HepG2 (cell line): Measurements from ENCODE around the gene GALNT1. TPM values are rescaled to one million over a fixed set of nuclear protein-coding genes. Genes with fewer than 3 reads are reported as not detected.

Source experiments
- ATAC-seq: fragments of 200-7000 bp; cut with Tn5 transposase; 3 replicates; pipeline ENCODE4 v1.9.1; 2020; ENCODE audit warnings: mild to moderate bottlenecking, moderate library complexity
- BruUV-seq: library from RNA; stranded (reverse); fragments of 400-500 nt; replicated peaks from 2 replicates; lab custom pipeline; 2021; lab: Mats Ljungman, UMichigan
- CTCF ChIA-PET: fragments of 300-600 bp; formaldehyde crosslinking; extraction: SDS; loops from one replicate; lab custom pipeline; 2021; ENCODE audit warnings: low total read pairs, inconsistent platforms, low intra/inter-chr PET ratio; lab: Yijun Ruan, JAX
- POLR2A ChIA-PET: fragments of 350-600 bp; sonication (Branson Sonifier 250); formaldehyde crosslinking; loops from one replicate; lab custom pipeline; 2020; ENCODE audit warnings: antibody characterized with exemption, inconsistent platforms; lab: Yijun Ruan, JAX
- DNase-seq: peaks from one replicate; pipeline ENCODE4 v3.0.0-alpha.2; 2015; ENCODE audit warnings: low spot score
- FAIRE-seq: peaks from 3 replicates; lab custom pipeline; 2011; peaks lifted over from hg19 to GRCh38; lab: Jason Lieb, UNC
- H2AFZ ChIP-seq: one replicate; pipeline ENCODE4 v1.6.1; 2011; ENCODE audit warnings: low read length, inconsistent platforms
- H3K27ac ChIP-seq: fragments of 300-600 bp; 3 replicates; pipeline ENCODE4 v1.8.0; 2011; ENCODE audit warnings: mixed run types, mild to moderate bottlenecking, mixed read lengths, low read length, inconsistent platforms; ENCODE audit not compliant: insufficient read depth; ENCODE audit errors: extremely low read length
- H3K27me3 ChIP-seq, 2 experiments: fragments of 200-600 bp in 1 of 2; 2 replicates in 1 of 2; 3 replicates in 1 of 2; pipeline versions ENCODE4 v1.6.0 to v1.8.0; 2011; ENCODE audit warnings: low read length in 2 of 2, mild to moderate bottlenecking in 2 of 2, moderate library complexity in 2 of 2, inconsistent platforms in 1 of 2; ENCODE audit not compliant: insufficient read depth in 2 of 2, control insufficient read depth in 1 of 2
- H3K36me3 ChIP-seq, 2 experiments: fragments of 200-600 bp in 1 of 2; replicated peaks in 1 of 2; 2 replicates in 1 of 2; 3 replicates in 1 of 2; pipeline versions ENCODE4 v1.5.1 to v1.8.0; 2011; ENCODE audit warnings: low read length in 2 of 2, inconsistent platforms in 1 of 2; ENCODE audit not compliant: insufficient read depth in 2 of 2, control insufficient read depth in 1 of 2
- H3K4me1 ChIP-seq: 2 replicates; pipeline ENCODE4 v1.5.1; 2012; ENCODE audit warnings: low read length, inconsistent platforms; ENCODE audit not compliant: insufficient read depth
- H3K4me2 ChIP-seq: 2 replicates; pipeline ENCODE4 v1.6.0; 2011; ENCODE audit warnings: low read depth, low read length, inconsistent platforms
- H3K4me3 ChIP-seq, 3 experiments: fragments of 200-600 bp in 1 of 3; sonication (generic), shearing (Covaris generic) in 1 of 3; replicated peaks in 1 of 3; 2 replicates each; pipeline ENCODE4 v1.5.1; 2011 to 2016; ENCODE audit warnings: low read length in 3 of 3, inconsistent platforms in 2 of 3, low read depth in 2 of 3, mild to moderate bottlenecking in 2 of 3, control low read depth in 1 of 3, mixed read lengths in 1 of 3; ENCODE audit not compliant: insufficient read depth in 1 of 3
- H3K79me2 ChIP-seq: one replicate; pipeline ENCODE4 v1.6.1; 2011; ENCODE audit warnings: low read length, inconsistent platforms; ENCODE audit not compliant: insufficient read depth
- H3K9ac ChIP-seq: 2 replicates; pipeline ENCODE4 v1.6.0; 2011; ENCODE audit warnings: mild to moderate bottlenecking, low read depth, low read length, inconsistent platforms; ENCODE audit not compliant: insufficient read depth
- H3K9me3 ChIP-seq: 2 replicates; pipeline ENCODE4 v1.5.1; 2012; ENCODE audit warnings: mild to moderate bottlenecking, low read length
- H4K20me1 ChIP-seq: 2 replicates; pipeline ENCODE4 v1.6.0; 2011; ENCODE audit warnings: inconsistent platforms, mild to moderate bottlenecking, low read length, moderate library complexity; ENCODE audit not compliant: insufficient read depth
- DZIP1 ChIP-seq: sonication (generic); formaldehyde crosslinking; IDR thresholded peaks from 2 replicates; pipeline ENCODE4 v1.5.0; 2020; ENCODE audit warnings: mild to moderate bottlenecking, missing genetic modification reagents
- GABPA ChIP-seq, 2 experiments: IDR thresholded peaks; 2 replicates each; pipeline ENCODE4 v1.6.1; 2011 to 2016; ENCODE audit warnings: low read depth in 2 of 2, low read length in 1 of 2, missing biosample characterization in 1 of 2, missing genetic modification characterization in 1 of 2
- HNF4G ChIP-seq, 2 experiments: sonication (generic) in 1 of 2; formaldehyde crosslinking in 1 of 2; IDR thresholded peaks; 2 replicates each; pipeline versions ENCODE4 v1.4.0 to v1.6.1; 2011 to 2020; ENCODE audit warnings: borderline replicate concordance in 2 of 2, low read depth in 2 of 2, mild to moderate bottlenecking in 2 of 2, low read length in 1 of 2, missing genetic modification reagents in 1 of 2, moderate library complexity in 1 of 2
- KDM5A ChIP-seq: fragments of 200-600 bp; sonication (generic); IDR thresholded peaks from 2 replicates; pipeline ENCODE4 v1.7.0; 2018; ENCODE audit warnings: antibody characterized with exemption, mild to moderate bottlenecking, low read length, borderline replicate concordance
- MTF2 ChIP-seq: sonication (generic); formaldehyde crosslinking; IDR thresholded peaks from 2 replicates; pipeline ENCODE4 v1.5.0; 2020; ENCODE audit warnings: missing genetic modification reagents, borderline replicate concordance
- TGIF2 ChIP-seq: IDR thresholded peaks from 2 replicates; pipeline ENCODE4 v1.6.1; 2016; ENCODE audit warnings: control low read depth, missing compliant biosample characterization
- TP53 ChIP-seq: sonication (generic); formaldehyde crosslinking; conservative IDR thresholded peaks from 2 replicates; pipeline ENCODE4 v1.4.0; 2020; ENCODE audit warnings: missing genetic modification reagents
- U2AF2 ChIP-seq: fragments of 200-400 bp; formaldehyde crosslinking; IDR thresholded peaks from 2 replicates; pipeline ENCODE4 v1.6.1; 2017; ENCODE audit warnings: low read depth, mild to moderate bottlenecking, low read length
- ZNF75D ChIP-seq: sonication (generic); formaldehyde crosslinking; IDR thresholded peaks from 2 replicates; pipeline ENCODE4 v1.8.1; 2023; ENCODE audit warnings: missing genetic modification reagents, mild to moderate bottlenecking, borderline replicate concordance
- WGBS: methylation state at CpG from one replicate; pipeline ENCODE4 v1.1.6; 2017; ENCODE audit warnings: low lambda C conversion rate; 5-methylcytosine and 5-hydroxymethylcytosine counted together
- in situ Hi-C: cut with HindIII; loops from 2 replicates; pipeline ENCODE4 v1.10.0; 2017; ENCODE audit warnings: low pct_unique_long_range_greater_than_20kb; ENCODE audit not compliant: extremely low pct_ligation_motif_present
- intact Hi-C: fragments of 100-400 bp; cut with micrococcal nuclease; formaldehyde crosslinking; loops from one replicate; pipeline ENCODE4 v1.10.0; 2022; ENCODE audit not compliant: unreplicated experiment
- polyA plus RNA-seq, 8 experiments: library from polyadenylated mRNA; depleted of rRNA in 3 of 8; stranded (reverse) in 7 of 8; unstranded in 1 of 8; fragments of >200 nt; fragmentation: Illumina TruSeq in 4 of 8; extraction: Trizol in 4 of 8; gene quantifications; 2 replicates each; pipeline versions ENCODE4 v1.2.1 to v1.2.3, GENCODE V29; 2011 to 2016; ENCODE audit warnings: low read depth in 4 of 8, missing spikeins in 1 of 8, mixed read lengths in 1 of 8; ENCODE audit not compliant: insufficient read depth in 1 of 8
- total RNA-seq, 5 experiments: library from RNA; depleted of rRNA; stranded (reverse); fragments of >200 nt; fragmentation: Illumina TruSeq; extraction: Trizol; gene quantifications; 2 replicates each; pipeline ENCODE4 v1.2.3, GENCODE V29; 2016; ENCODE audit warnings: low read depth in 1 of 5
- TF ChIP-seq, protein P1 (sequence below): sonication (generic); formaldehyde crosslinking; IDR thresholded peaks from 2 replicates; pipeline ENCODE4 v1.4.0; 2020; ENCODE audit warnings: missing genetic modification reagents, low read depth, mild to moderate bottlenecking, borderline replicate concordance
- TF ChIP-seq, protein P2 (sequence below): sonication (generic); formaldehyde crosslinking; IDR thresholded peaks from 2 replicates; pipeline ENCODE4 v1.8.0; 2022; ENCODE audit warnings: mild to moderate bottlenecking, missing genetic modification reagents
- TF ChIP-seq, protein P3 (sequence below): sonication (generic); formaldehyde crosslinking; IDR thresholded peaks from 2 replicates; pipeline ENCODE4 v1.4.0; 2020; ENCODE audit warnings: missing genetic modification reagents
- TF ChIP-seq, protein P4 (sequence below): IDR thresholded peaks from 2 replicates; pipeline ENCODE4 v1.6.1; 2016; ENCODE audit warnings: low read depth
- TF ChIP-seq, protein P5 (sequence below): IDR thresholded peaks from 2 replicates; pipeline ENCODE4 v1.6.1; 2016; ENCODE audit warnings: control low read depth

GALNT1 gene
- total and polyA plus RNA-seq, 2 of the 13 experiments (the other 11 are each of a cell fraction or from before 2014, with no cell fraction given) = 41.1 to 100 TPM

DNA sequence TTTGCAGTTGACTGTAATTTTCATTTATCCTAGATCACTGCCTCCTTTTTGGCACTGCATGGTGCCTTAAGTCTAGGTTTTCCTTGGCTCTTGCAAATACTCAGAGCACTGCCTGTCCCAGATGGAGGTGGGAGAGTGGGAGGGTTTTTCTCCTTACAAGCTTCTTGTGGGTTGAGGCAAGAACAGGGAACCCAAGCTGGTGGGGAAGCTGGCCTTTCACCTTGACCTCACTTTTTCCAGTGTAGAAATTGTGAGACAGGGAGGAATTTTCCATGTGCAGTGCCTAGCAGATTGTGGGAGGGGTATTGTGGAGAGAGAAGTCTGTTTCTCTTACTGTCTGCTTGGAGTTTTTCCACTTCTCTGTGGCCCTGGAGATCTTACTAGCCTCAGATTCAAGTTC is 21.5 kb downstream of the GALNT1 start (continued):
- TF ChIP-seq GABPA (IDR thresholded peaks at IDR 0.05; ENCODE audit: low read depth, low read length) (no peak), GABPA (CRISPR knock-in tag; IDR thresholded peaks at IDR 0.05; ENCODE audit: low read depth) (no peak), HNF4G (IDR thresholded peaks at IDR 0.05; ENCODE audit: borderline replicate concordance, low read depth, low read length) (no peak), HNF4G (CRISPR knock-in tag; IDR thresholded peaks at IDR 0.05; ENCODE audit: borderline replicate concordance, low read depth) (no peak), ZNF75D (CRISPR knock-in tag) (no peak)
- TF ChIP-seq, protein P1, sequence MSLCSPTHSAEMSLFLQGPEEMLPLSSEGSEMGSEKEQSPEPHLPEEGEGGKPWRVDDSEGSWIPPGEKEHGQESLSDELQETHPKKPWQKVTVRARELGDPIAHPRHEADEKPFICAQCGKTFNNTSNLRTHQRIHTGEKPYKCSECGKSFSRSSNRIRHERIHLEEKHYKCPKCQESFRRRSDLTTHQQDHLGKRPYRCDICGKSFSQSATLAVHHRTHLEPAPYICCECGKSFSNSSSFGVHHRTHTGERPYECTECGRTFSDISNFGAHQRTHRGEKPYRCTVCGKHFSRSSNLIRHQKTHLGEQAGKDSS = no peak
- TF ChIP-seq, protein P2, sequence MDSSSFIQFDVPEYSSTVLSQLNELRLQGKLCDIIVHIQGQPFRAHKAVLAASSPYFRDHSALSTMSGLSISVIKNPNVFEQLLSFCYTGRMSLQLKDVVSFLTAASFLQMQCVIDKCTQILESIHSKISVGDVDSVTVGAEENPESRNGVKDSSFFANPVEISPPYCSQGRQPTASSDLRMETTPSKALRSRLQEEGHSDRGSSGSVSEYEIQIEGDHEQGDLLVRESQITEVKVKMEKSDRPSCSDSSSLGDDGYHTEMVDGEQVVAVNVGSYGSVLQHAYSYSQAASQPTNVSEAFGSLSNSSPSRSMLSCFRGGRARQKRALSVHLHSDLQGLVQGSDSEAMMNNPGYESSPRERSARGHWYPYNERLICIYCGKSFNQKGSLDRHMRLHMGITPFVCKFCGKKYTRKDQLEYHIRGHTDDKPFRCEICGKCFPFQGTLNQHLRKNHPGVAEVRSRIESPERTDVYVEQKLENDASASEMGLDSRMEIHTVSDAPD (CRISPR knock-in tag) = no peak
- TF ChIP-seq, protein P3, sequence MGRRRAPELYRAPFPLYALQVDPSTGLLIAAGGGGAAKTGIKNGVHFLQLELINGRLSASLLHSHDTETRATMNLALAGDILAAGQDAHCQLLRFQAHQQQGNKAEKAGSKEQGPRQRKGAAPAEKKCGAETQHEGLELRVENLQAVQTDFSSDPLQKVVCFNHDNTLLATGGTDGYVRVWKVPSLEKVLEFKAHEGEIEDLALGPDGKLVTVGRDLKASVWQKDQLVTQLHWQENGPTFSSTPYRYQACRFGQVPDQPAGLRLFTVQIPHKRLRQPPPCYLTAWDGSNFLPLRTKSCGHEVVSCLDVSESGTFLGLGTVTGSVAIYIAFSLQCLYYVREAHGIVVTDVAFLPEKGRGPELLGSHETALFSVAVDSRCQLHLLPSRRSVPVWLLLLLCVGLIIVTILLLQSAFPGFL (CRISPR knock-in tag) = no peak

GRCh38 chr18:35603528-35603927 is 22.0 kb downstream of the GALNT1 start:
- no peak overlapping the region for H3K9ac ChIP-seq
- no peak overlapping the region for H3K4me3 ChIP-seq
- intact Hi-C loops (no loop called here), in situ Hi-C loops (no loop called here)
- WGBS = 37% methylated on average over 3 of the region's 3 CpGs
- ChIA-PET POLR2A (no interaction called here), CTCF (no interaction called here)
- H3K36me3 ChIP-seq = no peaks in the 10 kb centered on the region
- H3K9me3 ChIP-seq = peaks cover 19% of the 10 kb centered on the region
- H3K27ac ChIP-seq = no peak overlapping the region
- H4K20me1 ChIP-seq = no peaks in the 10 kb centered on the region
- peaks cover 65% of the 10 kb centered on the region for H3K79me2 ChIP-seq
- BruUV-seq = no TSS peak
- H3K4me2 ChIP-seq = no peak overlapping the region
- no peak overlapping the region for H2AFZ ChIP-seq
- ATAC-seq (peak; percentile 79), DNase-seq (peak; percentile 31), FAIRE-seq (no peak)
- no peaks in the 10 kb centered on the region for H3K27me3 ChIP-seq
- H3K4me1 ChIP-seq = peaks cover 17% of the 10 kb centered on the region
- TF ChIP-seq U2AF2 = no peak
- no peak for TF ChIP-seq DZIP1 (CRISPR knock-in tag)
- no peak for TF ChIP-seq KDM5A
- TF ChIP-seq, protein P4, sequence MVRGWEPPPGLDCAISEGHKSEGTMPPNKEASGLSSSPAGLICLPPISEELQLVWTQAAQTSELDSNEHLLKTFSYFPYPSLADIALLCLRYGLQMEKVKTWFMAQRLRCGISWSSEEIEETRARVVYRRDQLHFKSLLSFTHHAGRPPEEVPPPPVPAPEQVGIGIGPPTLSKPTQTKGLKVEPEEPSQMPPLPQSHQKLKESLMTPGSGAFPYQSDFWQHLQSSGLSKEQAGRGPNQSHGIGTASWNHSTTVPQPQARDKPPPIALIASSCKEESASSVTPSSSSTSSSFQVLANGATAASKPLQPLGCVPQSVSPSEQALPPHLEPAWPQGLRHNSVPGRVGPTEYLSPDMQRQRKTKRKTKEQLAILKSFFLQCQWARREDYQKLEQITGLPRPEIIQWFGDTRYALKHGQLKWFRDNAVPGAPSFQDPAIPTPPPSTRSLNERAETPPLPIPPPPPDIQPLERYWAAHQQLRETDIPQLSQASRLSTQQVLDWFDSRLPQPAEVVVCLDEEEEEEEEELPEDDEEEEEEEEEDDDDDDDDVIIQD (CRISPR knock-in tag) = peak; percentile 16; the same call in 1 of the 2 replicates
- no peak for TF ChIP-seq MTF2 (CRISPR knock-in tag)
- TF ChIP-seq TGIF2 (CRISPR knock-in tag) = no peak
- no peak for TF ChIP-seq TP53
- TF ChIP-seq, protein P5, sequence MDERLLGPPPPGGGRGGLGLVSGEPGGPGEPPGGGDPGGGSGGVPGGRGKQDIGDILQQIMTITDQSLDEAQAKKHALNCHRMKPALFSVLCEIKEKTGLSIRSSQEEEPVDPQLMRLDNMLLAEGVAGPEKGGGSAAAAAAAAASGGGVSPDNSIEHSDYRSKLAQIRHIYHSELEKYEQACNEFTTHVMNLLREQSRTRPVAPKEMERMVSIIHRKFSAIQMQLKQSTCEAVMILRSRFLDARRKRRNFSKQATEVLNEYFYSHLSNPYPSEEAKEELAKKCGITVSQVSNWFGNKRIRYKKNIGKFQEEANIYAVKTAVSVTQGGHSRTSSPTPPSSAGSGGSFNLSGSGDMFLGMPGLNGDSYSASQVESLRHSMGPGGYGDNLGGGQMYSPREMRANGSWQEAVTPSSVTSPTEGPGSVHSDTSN = no peak
